Stomach (tissue), 4 donors: ENCODE results near the gene EBNA1BP2.

Source experiments
- CTCF ChIP-seq, 7 experiments: fragments of 450-650 bp in 4 of 7; fragments of 200-600 bp in 3 of 7; sonication (generic) in 3 of 7; IDR thresholded peaks; one replicate each; pipeline ENCODE4 v1.5.1; 2016 to 2019; ENCODE audit warnings: antibody characterized with exemption in 7 of 7, control low read depth in 2 of 7, mild to moderate bottlenecking in 1 of 7
- EP300 ChIP-seq: sonication (generic); formaldehyde crosslinking; IDR thresholded peaks from one replicate; pipeline ENCODE4 v1.6.1; 2017; ENCODE audit warnings: antibody characterized with exemption
- POLR2A ChIP-seq, 4 donors: fragments of 450-650 bp; IDR thresholded peaks; one replicate each; pipeline ENCODE4 v1.6.1; 2016; ENCODE audit warnings: antibody characterized with exemption in 4 of 4, control low read depth in 2 of 4, mild to moderate bottlenecking in 1 of 4, moderate library complexity in 1 of 4
- POLR2AphosphoS5 ChIP-seq, 3 donors: sonication (generic); formaldehyde crosslinking; IDR thresholded peaks; one replicate each; pipeline ENCODE4 v1.6.1; 2016; ENCODE audit warnings: antibody characterized with exemption in 3 of 3

DNA sequence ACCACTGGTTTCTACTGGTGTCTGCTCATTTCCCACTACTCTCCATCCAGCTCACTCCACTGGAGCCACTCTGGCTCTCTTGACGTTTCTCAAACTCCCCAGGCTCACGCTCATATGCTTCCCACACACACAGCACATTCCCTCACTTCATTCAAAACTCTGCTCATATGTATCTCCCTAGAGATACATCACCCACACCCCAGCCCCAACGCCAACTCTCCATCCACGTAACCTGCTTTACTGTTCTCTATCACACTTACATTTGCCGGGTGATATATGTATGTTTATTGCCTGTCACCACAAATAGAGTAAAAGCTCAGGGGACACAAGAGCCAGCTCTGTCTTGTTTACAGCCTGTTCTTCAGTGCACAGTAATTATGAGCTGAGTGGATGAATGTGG lies 22.2 kb downstream of the EBNA1BP2 start:
- no peak for TF ChIP-seq CTCF (IDR thresholded peaks at IDR 0.05)
- TF ChIP-seq POLR2A (IDR thresholded peaks at IDR 0.05): no peak
- TF ChIP-seq POLR2AphosphoS5 (IDR thresholded peaks at IDR 0.05): no peak
- TF ChIP-seq EP300: no peak
